DMS53 treated with DMSO at 0.1 percent for 48 hours (cell line): Measurements from ENCODE around the gene SPEM1.

Source experiments
- DNase-seq: peaks from one replicate; lab custom pipeline; 2025; ENCODE audit not compliant: unreplicated experiment; lab: John Stamatoyannopoulos, UW

The SPEM1 gene, protein sequence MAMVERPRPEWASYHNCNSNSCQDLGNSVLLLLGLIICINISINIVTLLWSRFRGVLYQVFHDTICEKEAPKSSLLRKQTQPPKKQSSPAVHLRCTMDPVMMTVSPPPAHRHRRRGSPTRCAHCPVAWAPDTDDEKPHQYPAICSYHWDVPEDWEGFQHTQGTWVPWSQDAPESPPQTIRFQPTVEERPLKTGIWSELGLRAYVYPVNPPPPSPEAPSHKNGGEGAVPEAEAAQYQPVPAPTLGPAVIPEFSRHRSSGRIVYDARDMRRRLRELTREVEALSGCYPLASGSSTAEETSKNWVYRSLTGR

DNA sequence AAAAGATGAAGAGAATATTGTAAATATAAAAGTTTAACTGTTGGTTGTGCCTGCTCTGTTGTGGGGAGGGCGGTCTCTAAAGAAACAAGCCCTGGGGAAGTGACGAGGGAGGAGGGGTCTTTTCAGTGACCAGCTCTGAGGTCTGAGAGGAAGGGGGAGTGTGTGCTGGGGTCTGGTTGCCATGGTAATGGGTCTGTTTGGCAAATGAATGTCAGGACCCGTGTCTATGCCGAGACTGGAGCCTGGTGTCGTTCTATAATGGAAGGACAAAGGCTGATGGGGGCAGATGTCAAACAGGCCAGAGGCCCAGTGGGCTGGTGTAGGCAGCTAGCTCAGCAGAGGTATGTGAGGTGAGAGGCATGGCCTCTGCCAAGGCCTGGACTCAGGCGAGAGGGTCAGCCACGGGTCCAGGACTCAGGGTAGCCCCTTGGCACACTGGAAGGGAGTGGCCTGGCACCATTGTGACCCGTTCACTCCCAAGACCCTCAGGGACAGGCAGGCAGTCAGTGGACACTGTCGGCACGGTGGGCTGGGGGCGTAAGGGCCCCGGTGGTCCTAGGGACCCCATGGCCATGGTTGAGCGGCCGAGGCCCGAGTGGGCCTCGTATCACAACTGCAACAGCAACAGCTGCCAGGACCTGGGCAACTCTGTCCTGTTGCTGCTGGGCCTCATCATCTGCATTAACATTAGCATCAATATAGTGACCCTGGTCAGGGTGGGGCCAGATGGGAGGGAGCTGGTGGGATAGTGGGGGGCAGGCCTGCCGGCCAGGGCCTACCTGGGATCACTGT is at the start of gene SPEM1:
Gene SPEM1 (plus strand): TSS at position 506 of the 792 bp plus-strand sequence. CDS start 61 bp downstream, at position 567.
- no peak for DNase-seq

DNA sequence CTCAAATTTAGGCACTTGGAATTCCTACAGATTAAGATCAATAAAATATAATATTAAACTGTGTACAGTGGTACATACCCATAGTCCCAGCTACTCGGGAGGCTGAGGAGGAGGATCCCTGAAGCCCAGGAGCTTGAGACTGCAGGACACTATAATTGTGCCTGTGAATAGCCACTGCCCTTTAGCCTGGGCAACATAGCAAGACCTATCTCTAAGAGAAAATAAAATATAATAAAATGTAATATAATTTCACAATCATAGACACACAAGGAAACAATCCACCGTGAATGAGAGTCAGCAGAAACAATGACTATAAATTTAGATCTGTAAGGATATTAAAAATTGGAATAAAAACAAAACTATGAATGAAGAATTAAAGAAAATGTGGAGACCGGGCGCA is 49.3 kb upstream of the SPEM1 start:
- DNase-seq, result no peak

DNA sequence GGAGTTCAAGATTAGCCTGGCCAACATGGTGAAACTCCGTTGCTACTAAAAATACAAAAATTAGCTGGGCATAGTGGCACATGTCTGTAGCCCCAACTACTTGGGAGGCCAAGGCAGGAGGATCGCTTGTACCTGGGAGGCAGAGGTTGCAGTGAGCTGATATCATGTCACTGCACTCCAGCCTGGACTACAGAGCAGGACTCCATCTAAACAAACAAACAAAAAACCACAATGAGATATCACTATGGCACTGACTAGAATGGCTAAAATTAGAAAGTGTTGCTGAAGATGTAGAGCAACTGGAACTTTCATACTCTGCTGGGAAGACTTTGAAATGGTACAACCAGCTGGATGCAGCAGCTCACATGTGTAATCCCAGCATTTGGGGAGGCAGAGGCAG is 45.8 kb upstream of the SPEM1 start:
- no peak for DNase-seq

DNA sequence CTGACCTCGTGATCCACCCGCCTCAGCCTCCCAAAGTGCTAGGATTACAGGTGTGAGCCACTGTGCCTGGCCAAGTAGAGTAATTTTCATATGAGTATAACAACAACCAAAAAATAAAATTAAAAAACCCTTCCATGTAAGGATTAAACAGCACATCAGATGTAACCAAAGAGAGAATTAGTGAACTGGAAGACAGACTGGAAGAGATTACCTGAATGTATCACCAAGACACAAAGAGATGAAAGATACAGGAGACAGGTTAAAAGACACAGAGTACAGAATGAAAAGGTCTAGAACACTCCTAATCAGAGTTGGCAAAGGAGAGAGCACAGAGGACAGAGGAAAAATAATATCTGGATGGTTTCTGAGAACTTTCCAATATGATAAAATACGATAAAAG is 41.0 kb upstream of the SPEM1 start:
- DNase-seq, result no peak

DNA sequence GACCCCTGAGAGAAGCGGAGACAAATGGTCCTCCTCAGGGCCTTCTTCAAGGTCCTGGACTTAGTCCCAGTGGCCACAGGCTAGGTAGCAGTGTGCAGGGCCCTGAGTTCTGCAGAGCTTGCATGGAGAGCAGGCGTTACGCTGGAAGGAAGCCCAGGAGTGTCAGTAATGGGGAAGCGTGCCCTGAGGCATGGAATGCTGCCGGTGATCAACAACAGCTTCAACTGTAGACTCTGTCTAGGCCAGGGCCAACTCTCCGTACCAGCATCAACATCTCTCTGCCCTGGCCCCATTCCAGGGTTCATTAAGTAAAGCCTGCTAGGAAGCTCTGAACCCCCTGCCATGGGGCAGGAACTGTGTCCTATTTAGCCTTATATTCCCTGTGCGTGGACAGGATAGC is 39.8 kb upstream of the SPEM1 start:
- no peak for DNase-seq

DNA sequence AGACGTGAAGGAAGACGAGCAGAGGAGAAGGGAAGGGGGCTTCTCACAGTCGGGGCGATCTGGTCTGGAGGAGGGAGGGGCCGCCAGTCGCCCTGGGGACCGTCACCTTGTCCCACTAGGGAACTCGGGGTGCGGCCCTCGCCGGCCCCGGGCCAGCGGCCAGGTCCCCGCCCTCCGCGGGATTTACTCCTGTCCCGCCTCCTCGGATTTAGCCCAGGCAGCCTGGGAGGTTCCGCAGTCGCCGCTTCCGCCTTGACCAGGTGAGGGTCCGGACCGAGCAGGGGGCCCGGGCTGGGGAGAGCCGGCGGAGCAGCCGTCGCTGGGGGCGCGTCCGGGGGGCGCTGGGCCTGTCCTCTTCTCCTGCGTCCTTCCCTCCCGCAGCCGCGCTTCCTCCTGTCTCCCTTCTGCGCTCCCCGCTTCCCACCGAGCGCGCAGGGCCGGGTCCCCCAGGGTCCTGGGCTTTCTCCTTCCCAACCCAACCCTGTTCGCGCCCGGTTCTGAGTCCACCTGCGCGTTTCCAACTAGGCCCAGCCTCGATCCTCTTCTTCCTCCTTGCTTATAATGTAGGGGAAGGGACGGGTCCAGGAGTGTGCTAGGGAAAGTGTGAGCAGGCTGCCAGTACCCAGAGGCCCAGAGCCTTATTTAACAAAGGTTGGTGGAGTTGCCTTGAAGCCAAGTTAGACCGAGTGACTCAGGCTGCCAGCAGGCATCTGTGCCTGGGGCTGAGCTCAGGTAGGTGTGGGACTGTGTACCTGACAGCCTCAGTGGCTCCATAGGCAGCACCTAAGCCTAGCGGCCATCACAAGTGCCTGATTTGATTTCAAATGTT is 39.1 kb upstream of the SPEM1 start, which contains the start of gene TNK1:
Gene TNK1 (plus strand): TSS at position 235 of the 829 bp plus-strand sequence. CDS start 1,838 bp downstream, outside the sequence.
- peak; percentile 25 for DNase-seq

DNA sequence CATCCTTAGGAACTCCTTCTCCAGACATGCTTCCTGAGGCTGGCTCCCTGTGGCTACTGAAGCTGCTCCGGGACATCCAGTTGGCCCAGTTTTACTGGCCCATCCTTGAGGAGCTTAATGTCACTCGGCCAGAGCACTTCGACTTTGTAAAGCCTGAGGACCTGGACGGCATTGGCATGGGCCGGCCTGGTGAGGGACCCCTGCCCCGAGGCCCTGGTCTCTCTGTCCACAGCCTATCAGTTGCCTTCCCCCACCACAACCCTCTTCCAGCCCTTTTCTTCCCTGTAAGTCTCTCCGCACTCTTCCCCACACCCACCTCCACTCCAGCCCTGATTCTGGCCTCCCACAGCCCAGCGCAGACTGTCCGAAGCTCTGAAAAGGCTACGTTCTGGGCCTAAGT is 37.2 kb upstream of the SPEM1 start:
- DNase-seq, result no peak

DNA sequence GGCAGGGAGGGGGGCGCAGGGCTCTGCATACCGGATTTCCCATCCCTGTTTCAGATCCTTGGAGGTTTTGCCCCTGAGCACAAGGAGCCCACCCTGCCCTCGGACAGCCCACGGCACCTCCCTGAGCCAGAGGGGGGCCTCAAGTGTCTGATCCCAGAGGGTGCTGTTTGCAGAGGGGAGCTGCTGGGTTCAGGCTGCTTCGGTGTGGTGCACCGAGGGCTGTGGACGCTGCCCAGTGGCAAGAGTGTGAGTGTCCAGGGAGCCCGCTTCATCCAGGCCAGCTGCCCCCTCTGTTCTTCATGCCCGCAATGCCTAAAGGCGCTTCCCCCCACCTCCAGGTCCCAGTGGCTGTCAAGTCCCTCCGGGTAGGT is 36.8 kb upstream of the SPEM1 start:
- DNase-seq, result no peak

DNA sequence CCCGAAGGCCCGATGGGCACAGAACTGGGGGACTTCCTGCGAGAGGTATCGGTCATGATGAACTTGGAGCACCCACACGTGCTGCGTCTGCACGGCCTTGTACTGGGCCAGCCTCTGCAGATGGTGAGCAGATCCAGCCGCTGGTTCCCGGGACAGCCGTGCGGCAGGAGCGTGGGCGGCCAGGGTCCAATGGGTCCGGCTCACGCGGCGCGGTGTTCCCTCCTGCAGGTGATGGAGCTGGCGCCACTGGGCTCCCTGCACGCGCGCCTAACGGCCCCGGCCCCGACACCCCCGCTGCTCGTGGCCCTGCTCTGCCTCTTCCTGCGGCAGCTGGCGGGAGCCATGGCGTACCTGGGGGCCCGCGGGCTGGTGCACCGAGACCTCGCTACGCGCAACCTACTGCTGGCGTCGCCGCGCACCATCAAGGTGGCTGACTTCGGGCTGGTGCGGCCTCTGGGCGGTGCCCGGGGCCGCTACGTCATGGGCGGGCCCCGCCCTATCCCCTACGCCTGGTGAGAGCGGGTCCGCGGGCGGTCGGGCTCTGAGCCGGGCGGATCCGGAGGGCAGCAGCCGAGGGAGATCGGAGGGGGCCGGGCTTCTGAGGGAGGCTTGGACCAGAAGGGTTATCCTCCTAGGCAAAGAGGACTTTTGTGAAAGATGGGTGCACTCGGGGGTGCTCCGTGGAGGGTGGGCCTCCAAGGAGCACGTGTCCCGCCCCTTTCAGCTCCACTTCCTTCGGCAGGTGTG is 36.2 kb upstream of the SPEM1 start:
- no peak for DNase-seq

DNA sequence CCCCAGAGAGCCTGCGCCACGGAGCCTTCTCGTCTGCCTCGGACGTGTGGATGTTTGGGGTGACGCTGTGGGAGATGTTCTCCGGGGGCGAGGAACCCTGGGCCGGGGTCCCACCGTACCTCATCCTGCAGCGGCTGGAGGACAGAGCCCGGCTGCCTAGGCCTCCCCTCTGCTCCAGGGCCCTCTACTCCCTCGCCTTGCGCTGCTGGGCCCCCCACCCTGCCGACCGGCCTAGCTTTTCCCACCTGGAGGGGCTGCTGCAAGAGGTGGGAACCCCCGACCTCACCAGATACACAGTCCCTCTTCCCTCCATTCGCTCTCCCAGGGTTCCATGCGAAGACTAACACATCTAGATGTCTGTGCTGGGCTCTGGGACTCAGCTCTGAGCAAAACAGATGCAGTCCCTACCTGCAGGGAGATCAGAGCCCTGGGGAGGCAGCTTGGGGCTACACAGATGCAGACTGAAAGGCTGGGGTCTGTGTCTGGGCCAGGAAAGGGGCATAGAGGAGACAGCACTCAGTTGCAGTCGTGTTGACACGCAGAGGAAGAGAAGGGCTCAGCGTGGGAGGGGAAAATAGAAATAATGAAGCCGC is 35.5 kb upstream of the SPEM1 start:
- DNase-seq, result no peak

DNA sequence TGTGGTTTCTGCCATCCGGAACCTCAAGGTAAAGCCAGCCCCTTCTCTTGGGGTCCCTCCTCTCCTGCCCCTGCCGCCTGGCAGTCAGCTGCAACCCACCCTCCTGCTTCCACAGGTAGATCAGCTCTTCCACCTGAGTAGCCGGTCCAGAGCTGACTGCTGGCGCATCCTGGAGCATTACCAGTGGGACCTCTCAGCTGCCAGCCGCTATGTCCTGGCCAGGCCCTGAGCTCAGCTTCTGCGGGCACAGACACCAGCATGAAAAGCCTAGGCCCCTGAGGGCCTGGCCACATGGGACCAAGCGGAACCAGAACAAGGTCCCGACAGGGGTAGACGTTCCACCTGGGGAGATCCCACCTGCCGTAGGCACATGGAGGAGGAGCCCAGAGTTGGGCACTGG is 31.3 kb upstream of the SPEM1 start:
- no peak for DNase-seq

DNA sequence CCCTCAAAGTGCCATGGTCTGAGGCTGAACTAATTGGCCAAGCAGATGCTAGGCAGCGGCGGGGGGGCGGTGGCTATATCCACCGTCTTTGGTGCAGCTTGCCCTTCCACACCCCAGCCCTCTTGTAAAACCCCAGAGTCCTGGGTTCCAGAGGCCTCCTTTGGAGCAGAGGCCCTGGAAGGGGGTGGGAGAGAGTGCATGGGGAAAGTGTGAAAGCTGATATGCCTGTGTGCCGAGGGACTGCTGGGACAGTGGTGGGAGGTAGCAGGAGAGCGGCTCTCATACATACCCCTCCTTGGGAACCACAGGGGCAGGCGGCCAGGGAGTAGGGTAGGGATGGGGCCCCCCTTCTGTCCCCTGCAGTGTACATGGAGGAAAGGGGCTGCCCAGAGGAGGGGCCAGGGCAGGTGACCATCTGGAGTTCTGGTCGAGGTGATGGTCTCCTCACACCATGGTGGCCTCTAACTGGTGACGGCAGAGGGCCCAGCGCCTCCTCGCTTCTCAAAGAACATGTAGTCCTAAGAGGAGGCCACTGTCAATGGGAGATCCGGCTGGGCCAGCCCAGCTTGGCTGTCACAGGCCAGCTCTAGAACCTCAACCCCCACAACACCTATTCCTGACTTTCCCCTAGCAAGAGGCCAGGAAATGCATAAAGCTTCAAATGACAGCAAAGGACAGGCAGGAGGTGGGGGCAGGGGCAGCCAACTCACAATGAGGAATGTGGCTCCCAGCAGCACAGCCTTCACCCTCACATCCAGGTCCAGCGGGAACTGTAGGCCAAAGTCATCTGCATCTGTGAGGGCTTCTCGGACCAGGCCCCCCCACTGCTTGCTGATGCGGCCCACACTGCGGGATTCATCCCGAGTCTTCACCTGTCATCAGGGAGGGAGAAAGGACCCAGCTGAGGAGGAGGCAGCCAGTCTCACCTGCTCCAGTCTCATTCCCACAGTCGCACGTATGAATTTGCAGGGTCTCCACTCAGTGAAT is 29.9 kb upstream of the SPEM1 start:
- DNase-seq, result no peak

DNA sequence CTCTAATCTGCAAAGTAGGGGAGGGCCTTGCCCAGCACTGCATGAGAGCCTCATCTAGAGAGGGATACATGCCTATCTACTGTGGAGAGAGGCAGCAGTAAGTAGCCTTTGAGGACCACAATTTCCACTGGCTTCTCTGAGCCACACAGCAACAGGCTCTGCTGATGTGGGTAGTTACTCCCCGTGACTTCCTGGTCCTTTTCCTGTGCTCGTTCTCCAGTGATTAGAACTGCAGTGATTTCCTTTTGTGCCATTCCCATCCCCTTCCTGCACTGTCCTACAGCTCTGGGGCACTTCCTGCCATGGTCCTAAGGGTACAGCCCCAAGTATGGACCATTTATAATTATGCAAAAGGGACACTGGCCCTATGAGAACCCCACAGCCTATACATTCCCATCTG is 28.8 kb upstream of the SPEM1 start:
- DNase-seq, result no peak

DNA sequence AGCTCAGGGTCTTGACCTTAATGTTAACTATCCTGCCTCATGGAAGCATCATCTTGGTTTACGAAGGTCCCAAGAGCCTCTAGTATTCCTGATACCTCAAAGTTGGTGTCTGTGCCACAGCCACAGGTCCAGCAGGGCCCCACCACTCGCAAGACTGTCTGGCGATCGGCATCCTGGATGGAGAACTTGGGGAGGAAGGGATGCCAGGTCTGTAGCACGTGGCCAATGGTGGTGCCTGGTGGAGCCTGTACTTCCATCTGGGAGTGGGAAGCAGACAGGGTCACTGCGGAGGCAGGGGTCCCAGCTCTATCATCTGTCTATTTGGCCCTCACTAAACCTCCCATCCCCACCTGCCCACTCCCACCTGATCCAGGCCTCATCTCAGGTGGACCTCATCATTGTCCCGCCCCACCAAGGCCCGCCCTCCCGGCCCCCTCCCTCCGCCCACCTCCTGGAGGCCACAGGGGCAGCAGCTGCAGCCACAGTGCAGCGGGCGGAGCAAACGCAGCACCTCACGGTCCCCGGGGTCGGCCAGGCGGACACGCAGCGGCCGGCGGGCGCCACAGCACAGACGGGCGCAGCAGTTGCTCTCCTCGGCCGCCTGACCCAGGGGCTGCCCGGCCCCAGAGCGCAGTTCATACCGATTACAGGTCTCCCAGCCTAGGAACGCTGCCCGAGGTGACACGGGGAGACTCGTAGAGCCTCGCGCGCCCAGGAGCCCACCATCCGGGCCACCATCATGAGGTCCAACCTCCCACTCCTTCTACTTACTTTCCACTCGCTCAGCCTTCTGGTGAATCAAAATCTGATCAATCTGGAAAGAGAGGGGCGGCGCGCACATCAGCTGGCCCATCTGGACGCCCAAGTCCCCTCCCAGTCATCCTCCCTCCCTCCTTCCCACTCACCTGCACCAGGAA is 27.2 kb upstream of the SPEM1 start:
- DNase-seq, result no peak

DNA sequence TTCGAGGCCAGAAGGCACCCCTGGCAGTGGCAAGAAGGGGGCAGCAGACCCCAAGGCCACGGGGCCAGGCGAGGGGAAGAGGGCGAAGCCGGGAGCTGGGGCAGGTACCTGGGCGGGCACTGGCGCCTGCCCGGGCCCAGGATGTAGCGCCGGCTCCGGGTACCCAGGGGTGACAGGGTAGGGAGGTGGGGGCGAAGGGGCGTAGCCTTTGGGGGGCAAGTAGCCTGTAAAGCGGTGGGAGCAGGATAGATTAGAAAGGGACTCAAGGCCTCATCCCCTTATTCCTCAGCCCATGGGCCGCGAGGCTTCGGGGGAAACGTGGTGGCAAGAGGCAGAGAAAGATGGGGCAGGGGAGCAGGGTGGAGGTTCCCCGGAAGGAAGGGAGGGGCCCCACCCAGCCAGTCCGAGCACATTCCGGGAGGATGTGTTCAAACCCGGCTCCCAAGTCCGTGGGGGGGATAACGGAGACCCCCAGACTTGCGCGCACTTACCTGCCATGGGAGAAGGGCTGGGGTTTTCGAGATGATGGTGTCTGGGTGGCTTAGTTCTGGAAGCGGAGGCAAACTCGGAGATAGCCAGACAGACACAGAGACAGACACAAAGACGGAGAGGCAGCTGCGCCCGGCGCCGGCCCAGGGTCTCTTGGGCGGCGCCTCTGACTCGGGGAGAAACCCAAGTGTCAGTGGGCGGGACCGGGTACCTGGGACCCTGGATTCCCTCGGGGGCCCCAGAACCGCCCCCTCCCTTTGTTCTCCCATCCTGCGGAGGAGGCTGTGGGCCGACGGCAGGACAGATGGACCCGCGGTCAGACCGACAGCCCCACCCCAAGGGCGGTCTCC is 26.3 kb upstream of the SPEM1 start:
- DNase-seq, result no peak

DNA sequence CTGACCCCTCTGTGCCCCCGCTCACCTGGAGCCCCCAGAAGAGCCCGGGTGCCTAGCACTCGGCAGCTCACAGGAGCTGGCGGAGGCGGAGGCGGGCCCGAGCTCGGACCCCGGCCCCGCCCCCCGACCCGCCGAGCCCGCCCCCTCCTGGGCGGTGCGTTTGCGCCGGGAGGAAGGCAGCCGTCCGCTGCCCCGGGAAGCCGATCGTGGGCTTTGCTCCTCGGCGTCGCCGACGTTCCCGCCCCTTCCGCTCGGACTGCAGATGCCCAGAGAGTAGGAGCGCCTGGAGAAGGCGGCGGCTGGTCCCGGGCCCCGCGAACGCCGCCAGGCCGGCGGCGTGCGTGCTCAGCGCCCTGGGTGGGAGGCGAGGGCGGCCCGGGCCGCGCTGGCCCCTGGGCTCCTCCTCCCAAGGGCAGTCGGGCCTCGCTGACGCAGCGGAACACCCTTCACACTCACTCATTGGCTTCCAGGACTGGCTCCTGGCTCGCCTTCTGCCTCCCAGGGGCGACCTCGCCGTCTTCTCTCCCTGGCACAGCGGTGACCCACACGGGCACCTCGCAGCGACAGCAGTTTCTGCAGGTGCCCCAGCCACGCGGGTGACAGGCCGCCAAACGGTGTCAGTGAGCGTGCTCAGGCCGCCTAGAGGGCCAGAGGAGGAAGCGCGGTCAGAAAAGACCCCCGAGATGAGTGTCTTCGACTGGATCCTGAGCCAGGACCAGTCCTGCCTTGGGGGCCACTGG is 25.5 kb upstream of the SPEM1 start, which contains the start of gene PLSCR3:
Gene PLSCR3 (minus strand): TSS at position 74 of the 740 bp plus-strand sequence. CDS start 415 bp downstream, outside the sequence.
- peak; percentile 96 for DNase-seq

DNA sequence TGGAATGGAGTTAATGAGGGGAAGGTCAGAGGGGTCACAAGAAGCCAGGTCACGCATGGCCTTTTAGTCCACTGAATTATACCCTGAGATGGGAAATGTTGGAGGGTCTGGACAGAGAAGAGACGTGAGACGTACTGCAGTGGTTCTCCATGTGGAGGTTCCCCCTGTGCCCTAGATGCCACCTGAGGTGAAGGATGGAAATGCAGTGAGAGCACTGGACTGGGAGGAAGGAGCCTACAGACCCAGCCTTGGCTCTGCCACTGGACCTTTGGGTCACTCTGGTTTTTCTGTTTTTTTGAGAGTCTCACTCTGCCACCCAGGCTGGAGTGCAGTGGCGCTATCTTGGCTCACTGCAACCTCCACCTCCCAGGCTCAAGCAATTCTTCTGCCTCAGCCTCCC is 24.0 kb upstream of the SPEM1 start:
- no peak for DNase-seq
